Muscle layer of colon (tissue), 2 donors: Measurements from ENCODE around the gene TRIM29.

Experiments
- H3K27ac ChIP-seq: one replicate; pipeline ENCODE4 v1.7.0; 2013; ENCODE audit warnings: low read depth, mild to moderate bottlenecking, low read length, moderate library complexity
- H3K27me3 ChIP-seq, 2 donors: one replicate each; pipeline ENCODE4 v1.7.0; 2013; ENCODE audit warnings: low read length in 2 of 2, mild to moderate bottlenecking in 2 of 2; ENCODE audit not compliant: insufficient read depth in 2 of 2, control insufficient read depth in 1 of 2
- H3K36me3 ChIP-seq: one replicate; pipeline ENCODE4 v1.7.0; 2013; ENCODE audit warnings: mild to moderate bottlenecking, low read length; ENCODE audit not compliant: insufficient read depth
- H3K4me1 ChIP-seq: one replicate; pipeline ENCODE4 v1.7.0; 2013; ENCODE audit warnings: mild to moderate bottlenecking, low read length; ENCODE audit not compliant: insufficient read depth
- H3K4me3 ChIP-seq, 2 donors: one replicate each; pipeline ENCODE4 v1.7.0; 2013; ENCODE audit warnings: low read length in 2 of 2, low read depth in 1 of 2, mild to moderate bottlenecking in 1 of 2, moderate library complexity in 1 of 2
- H3K9ac ChIP-seq: one replicate; pipeline ENCODE4 v1.7.0; 2013; ENCODE audit warnings: low read length
- H3K9me3 ChIP-seq: one replicate; pipeline ENCODE4 v1.7.0; 2013; ENCODE audit warnings: mild to moderate bottlenecking, low read length
- donor health status: abdominal sarcoma.
- donor health status: Adenocarcinoma of cecum.

Gene TRIM29

GRCh38 chr11:120169981-120170698 is 32.2 kb upstream of the TRIM29 start:
- Histone ChIP-seq H3K4me1 (peaks cover 6% of the 10 kb centered on the region), H3K9me3 (no peaks in the 10 kb centered on the region), H3K4me3 (no peak overlapping the region), H3K9ac (no peak overlapping the region), H3K36me3 (no peaks in the 10 kb centered on the region), H3K27ac (no peak overlapping the region), H3K27me3 (peaks cover 6 to 12% of the 10 kb centered on the region in 2 donors)

DNA sequence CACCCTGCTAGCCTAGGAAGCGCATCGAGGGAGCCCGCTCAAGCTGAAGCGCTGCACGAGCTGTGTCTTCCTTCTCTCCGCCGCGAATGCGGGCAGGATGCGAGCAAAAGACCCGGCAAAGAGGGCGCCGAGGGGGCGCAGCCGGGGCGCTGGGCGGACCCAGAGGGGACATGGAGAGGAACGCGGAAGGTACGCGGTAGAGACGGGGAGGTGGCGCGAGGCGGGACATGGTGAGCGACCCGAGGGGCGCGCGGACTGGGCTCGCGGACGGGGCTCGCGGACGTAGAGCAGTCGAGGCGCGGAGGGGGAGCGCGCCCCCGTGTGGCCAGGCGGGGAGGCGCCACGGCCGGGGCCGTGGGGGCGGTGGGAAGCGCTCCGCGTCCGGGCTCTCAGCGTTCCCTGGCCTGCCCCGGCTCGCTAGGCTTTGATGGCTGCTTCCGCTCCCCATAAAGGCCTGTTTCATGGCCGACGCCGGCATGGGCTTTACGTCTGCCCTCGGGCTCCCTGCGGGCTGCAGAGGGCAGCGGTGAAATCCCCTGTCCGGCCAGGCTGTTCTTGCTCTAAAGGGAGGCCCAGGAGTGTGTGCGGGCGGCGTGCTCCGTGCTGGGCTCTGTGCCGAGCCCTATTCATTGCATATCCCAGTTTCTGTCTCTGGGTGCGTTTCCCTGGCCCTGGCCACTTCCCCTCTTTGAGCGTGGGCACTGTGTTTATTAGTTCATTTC is 31.2 kb upstream of the TRIM29 start:
- H3K9ac ChIP-seq: no peak overlapping the region
- H3K36me3 ChIP-seq: no peaks in the 10 kb centered on the region
- H3K9me3 ChIP-seq: no peaks in the 10 kb centered on the region
- H3K27ac ChIP-seq: no peak overlapping the region
- peaks cover 6 to 12% of the 10 kb centered on the region in 2 donors for H3K27me3 ChIP-seq
- H3K4me1 ChIP-seq: peaks cover 6% of the 10 kb centered on the region
- H3K4me3 ChIP-seq: peak overlapping the region; percentile 59

DNA sequence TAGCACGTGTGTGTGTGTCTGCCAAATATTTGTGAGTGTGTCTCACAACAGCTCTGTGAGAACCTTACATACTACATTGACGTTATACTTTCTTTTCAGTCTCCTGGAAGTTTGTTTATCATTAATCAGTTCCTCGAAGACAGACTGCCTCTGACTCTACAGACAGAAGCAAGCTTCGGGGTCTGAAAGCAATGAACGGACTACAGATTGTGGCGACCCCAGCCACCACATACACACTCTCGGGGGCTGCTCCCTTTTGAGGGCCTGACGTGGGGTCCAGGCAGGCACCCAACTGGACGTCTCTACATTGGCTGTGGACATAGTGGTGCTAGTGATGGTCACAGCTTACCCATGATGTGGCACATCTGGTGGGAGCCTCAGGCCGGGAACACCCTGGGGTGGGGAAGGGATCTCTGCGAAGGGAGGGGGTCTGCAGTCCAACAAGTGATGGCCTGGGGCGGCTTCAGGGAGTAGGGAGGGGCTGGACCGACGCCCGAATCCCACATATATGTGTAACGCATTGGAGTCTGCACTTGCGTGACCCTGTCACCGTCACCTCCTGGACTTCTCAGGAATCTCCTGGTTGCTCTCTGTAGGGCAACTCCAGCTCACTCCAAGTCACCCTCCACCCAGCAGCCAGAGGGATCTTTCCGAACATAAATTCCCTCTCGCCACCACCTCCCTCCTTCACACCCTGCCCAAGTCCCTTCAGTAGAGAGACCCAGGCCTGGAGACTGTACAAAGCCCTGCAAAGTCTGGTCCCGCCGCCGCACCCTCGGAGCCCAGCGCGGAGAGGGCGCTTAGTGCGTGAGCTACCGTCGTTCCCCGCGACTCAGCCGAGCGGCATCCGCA is 30.4 kb upstream of the TRIM29 start:
- Histone ChIP-seq H3K36me3 (no peaks in the 10 kb centered on the region), H3K4me3 (peak overlapping the region; percentile 59), H3K27ac (no peak overlapping the region), H3K27me3 (peaks cover 6 to 12% of the 10 kb centered on the region in 2 donors), H3K9me3 (no peaks in the 10 kb centered on the region), H3K4me1 (peaks cover 6% of the 10 kb centered on the region), H3K9ac (no peak overlapping the region)

DNA sequence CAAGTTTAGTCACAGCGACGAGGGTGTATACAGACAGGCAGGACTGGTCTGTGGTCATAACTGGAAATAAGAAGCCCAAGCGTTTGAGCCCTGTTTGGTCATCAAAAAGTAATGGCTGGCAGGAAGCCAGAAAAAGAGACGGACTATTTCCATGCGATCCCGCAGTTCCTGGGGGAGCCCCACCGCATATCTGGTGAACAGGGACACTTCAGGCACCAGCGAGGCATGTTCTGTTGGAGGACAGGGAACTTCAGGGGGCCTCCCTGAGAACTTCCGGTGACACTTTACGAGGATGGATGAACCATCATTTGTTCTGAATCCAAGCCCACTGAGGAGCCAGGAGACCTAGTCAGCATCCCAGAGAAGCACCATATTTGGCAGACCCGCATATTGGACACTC is 29.7 kb upstream of the TRIM29 start:
- H3K36me3 ChIP-seq: no peaks in the 10 kb centered on the region
- peaks cover 6 to 12% of the 10 kb centered on the region in 2 donors for H3K27me3 ChIP-seq
- H3K9ac ChIP-seq: no peak overlapping the region
- peaks cover 6% of the 10 kb centered on the region for H3K4me1 ChIP-seq
- H3K9me3 ChIP-seq: no peaks in the 10 kb centered on the region
- H3K4me3 ChIP-seq: no peak overlapping the region
- no peak overlapping the region for H3K27ac ChIP-seq

DNA sequence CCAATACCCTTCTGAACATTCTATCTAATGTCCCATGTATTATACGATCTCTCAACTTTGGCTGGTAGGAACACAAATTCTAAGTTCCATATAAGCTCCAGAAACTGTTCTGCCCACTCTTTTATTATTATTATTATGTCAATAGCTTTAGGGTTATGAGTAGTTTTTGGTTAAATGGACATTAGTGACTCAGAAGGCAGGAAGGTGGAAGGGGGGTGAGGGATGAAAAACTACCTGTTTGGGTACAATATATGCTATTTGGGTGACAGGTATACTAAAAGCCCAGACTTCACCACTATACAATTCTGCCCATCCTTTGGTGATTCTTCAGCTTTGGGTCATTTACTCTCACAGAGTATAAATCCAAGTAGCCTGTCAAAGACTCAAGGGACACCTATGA is 22.5 kb upstream of the TRIM29 start:
- H3K27me3 ChIP-seq: no peaks in the 10 kb centered on the region
- no peaks in the 10 kb centered on the region for H3K9me3 ChIP-seq

GRCh38 chr11:120153221-120153620 is 15.3 kb upstream of the TRIM29 start:
- Histone ChIP-seq H3K27me3 (no peaks in the 10 kb centered on the region), H3K27ac (no peak overlapping the region), H3K9me3 (no peaks in the 10 kb centered on the region), H3K9ac (no peak overlapping the region), H3K36me3 (no peaks in the 10 kb centered on the region), H3K4me1 (no peaks in the 10 kb centered on the region), H3K4me3 (no peak overlapping the region)

More for the DNA sequence above, 22.5 kb upstream of the TRIM29 start:
- H3K27ac ChIP-seq: no peak overlapping the region
- no peaks in the 10 kb centered on the region for H3K36me3 ChIP-seq
- H3K4me1 ChIP-seq: no peaks in the 10 kb centered on the region
- no peak overlapping the region for H3K9ac ChIP-seq
- H3K4me3 ChIP-seq: no peak overlapping the region

GRCh38 chr11:120151536-120151935 is 13.6 kb upstream of the TRIM29 start:
- Histone ChIP-seq H3K9me3 (no peaks in the 10 kb centered on the region), H3K36me3 (no peaks in the 10 kb centered on the region), H3K27ac (no peak overlapping the region), H3K4me1 (no peaks in the 10 kb centered on the region), H3K27me3 (peaks cover 0 to 9% of the 10 kb centered on the region in 2 donors), H3K4me3 (no peak overlapping the region), H3K9ac (no peak overlapping the region)

GRCh38 chr11:120149246-120149645 is 11.3 kb upstream of the TRIM29 start:
- Histone ChIP-seq H3K27ac (no peak overlapping the region), H3K9me3 (no peaks in the 10 kb centered on the region), H3K4me1 (no peaks in the 10 kb centered on the region), H3K36me3 (no peaks in the 10 kb centered on the region), H3K27me3 (peaks cover 0 to 14% of the 10 kb centered on the region in 2 donors), H3K4me3 (no peak overlapping the region), H3K9ac (no peak overlapping the region)

DNA sequence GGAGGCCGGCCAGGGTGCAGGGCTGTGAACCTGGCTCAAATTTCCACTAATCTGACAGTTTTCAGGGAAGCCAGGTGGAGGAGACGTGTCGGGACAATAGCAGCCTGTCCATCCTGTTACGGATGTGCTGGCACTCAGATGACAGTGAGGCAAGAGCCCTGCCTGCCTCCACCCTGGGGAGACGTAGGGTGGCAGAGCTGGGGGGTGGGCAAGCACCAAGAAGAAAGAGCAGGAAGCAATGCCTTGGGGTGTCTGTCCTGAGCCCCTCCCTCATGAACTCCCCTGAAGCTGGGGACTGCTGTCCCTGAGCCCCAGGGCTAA is 10.0 kb upstream of the TRIM29 start:
- Histone ChIP-seq H3K27me3 (peaks cover 0 to 14% of the 10 kb centered on the region in 2 donors), H3K27ac (no peak overlapping the region)

DNA sequence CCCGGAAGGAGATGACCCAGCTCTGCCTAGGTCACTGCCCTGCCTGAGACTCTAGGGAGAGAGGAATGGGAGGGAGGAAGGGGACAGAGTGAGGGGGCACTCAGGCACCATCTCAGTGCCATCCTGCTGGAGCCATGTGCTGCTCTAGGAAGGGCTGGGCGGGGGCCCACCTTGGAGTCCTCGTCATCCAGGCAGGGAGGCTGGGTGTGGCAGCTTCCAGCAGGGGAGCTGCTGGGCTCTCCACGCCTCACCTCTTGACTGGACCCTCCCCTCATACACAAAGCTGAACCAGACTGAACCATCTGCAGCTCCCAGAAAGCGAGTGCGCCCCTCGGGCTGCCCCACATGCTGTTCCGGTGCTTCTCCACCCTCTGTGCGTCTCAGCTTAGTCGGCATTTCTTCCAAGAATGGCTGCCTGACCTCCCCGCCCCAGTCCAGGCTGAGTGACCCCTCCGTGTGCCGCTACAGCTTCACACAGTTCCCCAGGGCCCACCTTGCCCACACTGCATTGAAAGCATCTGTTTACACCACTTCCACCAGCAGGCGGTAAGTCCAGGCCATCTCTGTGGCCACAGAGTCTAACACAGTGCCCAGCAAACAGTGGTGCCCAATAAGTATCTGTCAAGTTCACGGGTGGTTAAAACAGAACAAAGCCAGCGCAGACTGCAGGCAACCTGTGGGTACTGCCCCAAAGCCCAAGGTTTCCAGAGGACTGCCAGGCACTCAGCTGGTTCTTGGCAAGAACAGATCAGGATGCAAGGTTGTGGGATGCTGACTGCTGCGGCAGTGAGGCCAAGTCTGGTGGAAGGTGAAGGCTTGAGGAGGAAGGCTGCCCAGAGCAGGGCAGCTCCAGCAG is 9.4 kb upstream of the TRIM29 start:
- Histone ChIP-seq H3K36me3 (no peaks in the 10 kb centered on the region), H3K27ac (no peak overlapping the region), H3K4me1 (no peaks in the 10 kb centered on the region), H3K4me3 (no peak overlapping the region), H3K27me3 (peaks cover 0 to 14% of the 10 kb centered on the region in 2 donors), H3K9me3 (no peaks in the 10 kb centered on the region), H3K9ac (no peak overlapping the region)

More for the DNA sequence above, 10.0 kb upstream of the TRIM29 start:
- Histone ChIP-seq H3K9ac (no peak overlapping the region), H3K4me1 (no peaks in the 10 kb centered on the region), H3K36me3 (no peaks in the 10 kb centered on the region), H3K9me3 (no peaks in the 10 kb centered on the region), H3K4me3 (no peak overlapping the region)
